ENCODE measurements around the gene CNBD2.

GRCh38 chr20:35963878-35964277 lies 4.5 kb upstream of the CNBD2 start:
- no peak for TF ChIP-seq POLR2A (IDR thresholded peaks at IDR 0.05; ENCODE audit: low read depth, low read length)
- no peak for TF ChIP-seq POLR2AphosphoS5 (IDR thresholded peaks at IDR 0.05; ENCODE audit: low read depth, low read length)

All from GM12892 (cell line).